ENCODE results near the gene FRMD6.

DNA sequence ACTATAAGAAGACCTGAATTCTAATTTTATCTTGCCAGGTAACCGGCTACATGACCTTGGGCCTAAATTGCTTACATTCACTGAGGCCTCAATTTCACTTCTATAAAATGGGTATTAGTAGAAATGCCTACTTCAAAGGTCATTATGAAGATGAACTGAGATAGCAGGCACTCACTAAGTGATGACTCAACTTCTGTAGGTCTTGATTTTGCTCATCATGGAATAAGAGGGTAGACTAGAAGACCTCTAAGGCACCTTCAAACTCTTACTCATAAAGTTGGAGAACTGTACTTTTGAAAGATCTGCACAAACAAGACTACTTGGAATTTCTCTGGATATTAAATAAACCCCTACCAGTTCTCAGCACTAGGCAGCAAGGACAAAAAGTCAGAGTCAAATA, 39.3 kb upstream of the FRMD6 start:
- TF ChIP-seq, protein P1, sequence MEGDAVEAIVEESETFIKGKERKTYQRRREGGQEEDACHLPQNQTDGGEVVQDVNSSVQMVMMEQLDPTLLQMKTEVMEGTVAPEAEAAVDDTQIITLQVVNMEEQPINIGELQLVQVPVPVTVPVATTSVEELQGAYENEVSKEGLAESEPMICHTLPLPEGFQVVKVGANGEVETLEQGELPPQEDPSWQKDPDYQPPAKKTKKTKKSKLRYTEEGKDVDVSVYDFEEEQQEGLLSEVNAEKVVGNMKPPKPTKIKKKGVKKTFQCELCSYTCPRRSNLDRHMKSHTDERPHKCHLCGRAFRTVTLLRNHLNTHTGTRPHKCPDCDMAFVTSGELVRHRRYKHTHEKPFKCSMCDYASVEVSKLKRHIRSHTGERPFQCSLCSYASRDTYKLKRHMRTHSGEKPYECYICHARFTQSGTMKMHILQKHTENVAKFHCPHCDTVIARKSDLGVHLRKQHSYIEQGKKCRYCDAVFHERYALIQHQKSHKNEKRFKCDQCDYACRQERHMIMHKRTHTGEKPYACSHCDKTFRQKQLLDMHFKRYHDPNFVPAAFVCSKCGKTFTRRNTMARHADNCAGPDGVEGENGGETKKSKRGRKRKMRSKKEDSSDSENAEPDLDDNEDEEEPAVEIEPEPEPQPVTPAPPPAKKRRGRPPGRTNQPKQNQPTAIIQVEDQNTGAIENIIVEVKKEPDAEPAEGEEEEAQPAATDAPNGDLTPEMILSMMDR (conservative IDR thresholded peaks at IDR 0.05; ENCODE audit: low read length): no peak
- no peak for TF ChIP-seq EZH2phosphoT487 (IDR thresholded peaks at IDR 0.05; ENCODE audit: borderline replicate concordance)

All from Loucy (cell line).